Measurements from ENCODE around the gene TNNC1.

The TNNC1 gene

DNA sequence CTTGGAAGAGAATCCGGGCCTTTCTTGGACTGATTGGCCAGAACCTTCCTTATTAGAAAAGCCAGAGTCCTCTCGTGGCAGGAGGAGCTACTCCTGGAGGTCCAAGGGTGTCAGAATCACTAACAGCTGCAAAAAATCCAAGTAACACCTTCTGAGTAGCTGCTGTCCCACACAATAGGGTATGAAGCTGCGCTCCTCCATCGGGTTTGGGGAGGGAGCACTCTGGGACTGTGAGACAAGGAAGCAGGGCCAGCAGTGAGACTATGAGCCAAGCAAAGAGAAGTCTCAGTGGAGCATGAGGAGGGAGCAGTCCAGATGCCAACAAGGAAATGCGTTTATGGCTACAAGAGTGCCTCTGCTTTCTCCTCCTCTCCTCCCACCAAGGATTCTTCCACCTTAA, 30.7 kb downstream of the TNNC1 start:
- Histone ChIP-seq H3K36me3 (no peaks in the 10 kb centered on the region), H3K27me3 (no peaks in the 10 kb centered on the region), H3K9me3 (no peaks in the 10 kb centered on the region), H3K4me3 (ENCODE audit: low read depth, low read length) (no peak overlapping the region), H3K4me1 (no peaks in the 10 kb centered on the region)
- DNase-seq: no peak
- TF ChIP-seq, protein P1, sequence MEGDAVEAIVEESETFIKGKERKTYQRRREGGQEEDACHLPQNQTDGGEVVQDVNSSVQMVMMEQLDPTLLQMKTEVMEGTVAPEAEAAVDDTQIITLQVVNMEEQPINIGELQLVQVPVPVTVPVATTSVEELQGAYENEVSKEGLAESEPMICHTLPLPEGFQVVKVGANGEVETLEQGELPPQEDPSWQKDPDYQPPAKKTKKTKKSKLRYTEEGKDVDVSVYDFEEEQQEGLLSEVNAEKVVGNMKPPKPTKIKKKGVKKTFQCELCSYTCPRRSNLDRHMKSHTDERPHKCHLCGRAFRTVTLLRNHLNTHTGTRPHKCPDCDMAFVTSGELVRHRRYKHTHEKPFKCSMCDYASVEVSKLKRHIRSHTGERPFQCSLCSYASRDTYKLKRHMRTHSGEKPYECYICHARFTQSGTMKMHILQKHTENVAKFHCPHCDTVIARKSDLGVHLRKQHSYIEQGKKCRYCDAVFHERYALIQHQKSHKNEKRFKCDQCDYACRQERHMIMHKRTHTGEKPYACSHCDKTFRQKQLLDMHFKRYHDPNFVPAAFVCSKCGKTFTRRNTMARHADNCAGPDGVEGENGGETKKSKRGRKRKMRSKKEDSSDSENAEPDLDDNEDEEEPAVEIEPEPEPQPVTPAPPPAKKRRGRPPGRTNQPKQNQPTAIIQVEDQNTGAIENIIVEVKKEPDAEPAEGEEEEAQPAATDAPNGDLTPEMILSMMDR (IDR thresholded peaks at IDR 0.05; ENCODE audit: low read depth, low read length): no peak

DNA sequence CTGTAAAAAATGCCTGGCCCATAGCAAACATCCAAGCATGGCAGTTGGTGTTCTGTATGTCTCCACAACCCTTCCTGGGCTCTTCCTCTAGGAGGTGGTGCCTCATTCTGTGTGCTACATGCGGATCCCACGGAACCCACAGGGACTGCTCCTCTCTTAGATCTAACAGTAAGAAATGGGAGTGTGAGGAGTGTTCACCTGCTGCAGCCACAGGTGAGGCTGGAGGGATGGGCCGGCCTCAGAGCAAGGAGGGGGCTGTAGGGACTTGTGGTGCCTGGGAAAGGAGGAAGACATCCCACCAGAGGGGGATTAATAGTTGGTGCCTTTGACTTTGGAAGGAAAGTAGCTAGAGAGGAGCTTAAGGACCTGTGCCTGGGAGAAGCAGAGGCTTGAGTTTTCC, 31.2 kb downstream of the TNNC1 start:
- no peak overlapping the region for H3K4me3 ChIP-seq (ENCODE audit: low read depth, low read length)
- H3K4me1 ChIP-seq: no peaks in the 10 kb centered on the region
- H3K27me3 ChIP-seq: no peaks in the 10 kb centered on the region
- TF ChIP-seq, protein P1 (IDR thresholded peaks at IDR 0.05; ENCODE audit: low read depth, low read length): no peak
- DNase-seq: no peak
- no peaks in the 10 kb centered on the region for H3K9me3 ChIP-seq
- no peaks in the 10 kb centered on the region for H3K36me3 ChIP-seq

DNA sequence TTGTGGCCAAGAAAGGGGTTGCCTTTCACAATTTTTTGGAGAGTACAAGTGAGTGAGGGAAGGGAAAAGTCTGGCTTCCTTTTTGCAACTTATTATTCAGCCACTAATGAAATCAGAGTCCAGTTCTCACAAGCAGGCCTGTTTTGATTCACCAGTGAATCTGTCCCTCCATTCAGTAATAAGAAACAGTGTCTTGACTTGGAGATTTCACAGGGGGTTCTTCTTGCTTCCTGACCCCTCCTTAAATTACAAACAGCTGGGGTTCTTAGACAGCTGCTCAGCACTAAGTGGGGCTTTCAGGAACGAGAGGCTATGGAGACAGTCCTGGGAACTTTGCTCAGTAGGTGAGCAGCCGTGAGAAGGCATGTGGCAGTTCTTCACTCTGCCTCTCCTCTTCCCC, 33.5 kb downstream of the TNNC1 start:
- H3K27me3 ChIP-seq: no peaks in the 10 kb centered on the region
- DNase-seq: no peak
- TF ChIP-seq, protein P1 (IDR thresholded peaks at IDR 0.05; ENCODE audit: low read depth, low read length): no peak
- no peaks in the 10 kb centered on the region for H3K9me3 ChIP-seq
- H3K36me3 ChIP-seq: no peaks in the 10 kb centered on the region
- H3K4me1 ChIP-seq: no peaks in the 10 kb centered on the region
- H3K4me3 ChIP-seq (ENCODE audit: low read depth, low read length): no peak overlapping the region

DNA sequence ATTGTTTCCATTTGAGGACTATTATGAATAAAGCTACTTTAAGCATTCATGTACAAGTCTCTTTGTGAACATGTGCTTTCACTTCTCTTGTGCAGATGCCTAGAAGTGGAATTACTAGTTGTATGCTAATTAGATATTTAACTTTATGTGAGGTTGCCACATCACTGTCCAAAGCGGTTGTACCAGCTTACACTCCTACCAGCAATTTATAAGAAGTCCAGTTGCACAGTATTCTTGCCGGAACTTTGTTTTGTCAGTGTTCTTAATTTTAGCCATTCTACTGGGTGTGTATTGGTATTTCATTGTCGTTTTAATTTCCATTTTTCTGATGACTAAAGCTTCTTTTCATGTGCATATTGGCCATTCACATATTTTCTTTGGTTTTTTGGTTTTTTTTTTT, 38.0 kb downstream of the TNNC1 start:
- no peak for DNase-seq
- TF ChIP-seq, protein P1 (IDR thresholded peaks at IDR 0.05; ENCODE audit: low read depth, low read length): no peak
- no peaks in the 10 kb centered on the region for H3K9me3 ChIP-seq
- H3K4me3 ChIP-seq (ENCODE audit: low read depth, low read length): no peak overlapping the region
- H3K4me1 ChIP-seq: peaks cover 4% of the 10 kb centered on the region; the same call in 1 of the 2 replicates
- H3K27me3 ChIP-seq: no peaks in the 10 kb centered on the region
- H3K36me3 ChIP-seq: no peaks in the 10 kb centered on the region

DNA sequence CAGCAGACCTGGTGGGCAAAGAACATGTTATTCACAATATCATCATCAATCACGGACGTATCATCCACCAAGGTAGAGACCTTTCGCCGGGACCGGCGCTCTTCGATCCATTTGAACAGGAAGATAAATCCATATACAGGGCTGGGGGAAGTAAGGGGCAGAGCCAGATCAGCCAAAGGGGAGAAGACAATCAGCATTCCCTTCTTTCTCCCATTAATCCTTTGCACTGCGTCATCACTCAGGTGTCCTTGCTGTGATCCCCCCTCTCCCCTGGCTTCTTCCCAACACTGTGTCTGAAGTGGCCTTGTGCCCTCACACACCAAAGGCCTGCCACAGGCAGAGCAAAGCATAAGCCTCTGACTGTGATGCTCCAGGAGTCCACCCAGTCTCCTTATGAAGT, 45.4 kb downstream of the TNNC1 start:
- no peak overlapping the region for H3K4me3 ChIP-seq (ENCODE audit: low read depth, low read length)
- no peaks in the 10 kb centered on the region for H3K9me3 ChIP-seq
- peaks cover 4% of the 10 kb centered on the region for H3K36me3 ChIP-seq
- no peak for DNase-seq
- H3K4me1 ChIP-seq: peaks cover 4% of the 10 kb centered on the region; the same call in 1 of the 2 replicates
- TF ChIP-seq, protein P1 (IDR thresholded peaks at IDR 0.05; ENCODE audit: low read depth, low read length): no peak
- H3K27me3 ChIP-seq: no peaks in the 10 kb centered on the region

DNA sequence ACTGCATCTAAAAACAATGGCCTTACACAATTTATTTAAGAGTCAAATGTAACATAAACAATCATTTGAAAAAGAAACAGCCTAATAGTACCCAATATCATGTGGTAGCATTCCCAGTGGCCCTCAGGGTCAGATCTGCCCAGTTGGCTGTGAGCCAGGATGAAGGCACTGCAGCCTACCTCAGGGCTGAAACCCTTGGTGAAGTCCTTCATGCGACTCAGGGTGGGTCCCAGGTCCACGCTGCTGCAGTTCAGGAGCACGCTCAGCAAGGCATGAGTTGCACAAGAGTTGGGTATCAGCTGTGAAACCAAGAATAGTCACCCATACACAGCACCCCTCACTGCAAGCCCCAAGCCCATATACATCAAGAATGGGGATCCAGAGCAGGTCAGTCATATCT, 46.1 kb downstream of the TNNC1 start:
- TF ChIP-seq, protein P1 (IDR thresholded peaks at IDR 0.05; ENCODE audit: low read depth, low read length): no peak
- H3K4me3 ChIP-seq (ENCODE audit: low read depth, low read length): no peak overlapping the region
- no peaks in the 10 kb centered on the region for H3K9me3 ChIP-seq
- H3K4me1 ChIP-seq: peaks cover 4% of the 10 kb centered on the region; the same call in 1 of the 2 replicates
- no peak for DNase-seq
- H3K36me3 ChIP-seq: peaks cover 4% of the 10 kb centered on the region
- no peaks in the 10 kb centered on the region for H3K27me3 ChIP-seq

All from BE2C (cell line).